WTC11 (cell line): ENCODE measurements around the gene DDC. TPM values are rescaled to one million over a fixed set of nuclear protein-coding genes. Genes with fewer than 3 reads are reported as not detected.
"Not testable (repeated sequence)": the region's sequence is repeated elsewhere in the genome, so short reads cannot be mapped to it uniquely, and the experiment has no call there.

ENCODE experiments used
- ATAC-seq: fragments of 200-7000 bp; cut with Tn5 transposase; 2 replicates; pipeline ENCODE4 v1.10.0; 2021; ENCODE audit warnings: mild to moderate bottlenecking, moderate library complexity
- CTCF ChIA-PET: fragments of 300-600 bp; sonication (Branson Sonifier 250); formaldehyde crosslinking; loops from one replicate; lab custom pipeline; 2021; ENCODE audit warnings: antibody characterized with exemption; lab: Charles Lee
- POLR2A ChIA-PET: fragments of 350-600 bp; sonication (Branson Sonifier 250); formaldehyde crosslinking; loops from one replicate; lab custom pipeline; 2021; ENCODE audit warnings: antibody characterized with exemption; lab: Charles Lee
- DNase-seq: peaks from one replicate; pipeline ENCODE4 v3.0.0; 2021; ENCODE audit warnings: low spot score
- H3K27ac Mint-ChIP-seq: 2 replicates; pipeline ENCODE4 v1.8.0; 2021; ENCODE audit warnings: mixed read lengths
- H3K27me3 Mint-ChIP-seq: 2 replicates; pipeline ENCODE4 v1.8.0; 2021; ENCODE audit warnings: low read depth, mild to moderate bottlenecking, moderate library complexity, mixed read lengths
- H3K36me3 Mint-ChIP-seq: 2 replicates; pipeline ENCODE4 v1.8.0; 2021; ENCODE audit warnings: mixed read lengths
- H3K4me1 Mint-ChIP-seq: 2 replicates; pipeline ENCODE4 v1.8.0; 2022; ENCODE audit warnings: mixed read lengths
- H3K4me3 Mint-ChIP-seq: 2 replicates; pipeline ENCODE4 v1.8.0; 2021; ENCODE audit warnings: mild to moderate bottlenecking, moderate library complexity, mixed read lengths
- H3K9me3 Mint-ChIP-seq: 2 replicates; pipeline ENCODE4 v1.8.0; 2021; ENCODE audit warnings: mixed read lengths
- CREM ChIP-seq: sonication (generic); formaldehyde crosslinking; IDR thresholded peaks from 2 replicates; pipeline ENCODE4 v1.8.1; 2022; ENCODE audit warnings: mild to moderate bottlenecking, missing genetic modification reagents, moderate library complexity
- CTCF ChIP-seq: fragments of 200-600 bp; IDR thresholded peaks from 2 replicates; pipeline ENCODE4 v1.8.0; 2022; ENCODE audit warnings: antibody characterized with exemption
- ESRRA ChIP-seq: sonication (generic); formaldehyde crosslinking; IDR thresholded peaks from 2 replicates; pipeline ENCODE4 v1.8.1; 2022; ENCODE audit warnings: mild to moderate bottlenecking, missing genetic modification reagents, borderline replicate concordance
- FOXK1 ChIP-seq: sonication (generic); formaldehyde crosslinking; IDR thresholded peaks from 2 replicates; pipeline ENCODE4 v1.8.0; 2022; ENCODE audit warnings: mild to moderate bottlenecking, moderate library complexity, missing genetic modification reagents
- HMGXB4 ChIP-seq: sonication (generic); formaldehyde crosslinking; IDR thresholded peaks from 2 replicates; pipeline ENCODE4 v1.8.1; 2023; ENCODE audit warnings: mild to moderate bottlenecking, moderate library complexity, missing genetic modification reagents
- MXD4 ChIP-seq: fragments of 250-450 bp; sonication (Bioruptor Pico); IDR thresholded peaks from 2 replicates; pipeline ENCODE4 v1.8.0; 2021; ENCODE audit warnings: mild to moderate bottlenecking, moderate library complexity, borderline replicate concordance
- MYBL2 ChIP-seq: sonication (generic); formaldehyde crosslinking; IDR thresholded peaks from 2 replicates; pipeline ENCODE4 v1.8.1; 2023; ENCODE audit warnings: mild to moderate bottlenecking, moderate library complexity, missing genetic modification reagents
- NFATC4 ChIP-seq: fragments of 250-450 bp; sonication (Bioruptor Pico); IDR thresholded peaks from 2 replicates; pipeline ENCODE4 v1.9.0; 2021; ENCODE audit warnings: mild to moderate bottlenecking
- NFE2L1 ChIP-seq: sonication (generic); formaldehyde crosslinking; IDR thresholded peaks from 2 replicates; pipeline ENCODE4 v1.8.1; 2023; ENCODE audit warnings: missing genetic modification reagents
- OVOL2 ChIP-seq: fragments of 250-450 bp; sonication (Bioruptor Pico); IDR thresholded peaks from 2 replicates; pipeline ENCODE4 v1.9.0; 2021; ENCODE audit warnings: mild to moderate bottlenecking, borderline replicate concordance
- RELA ChIP-seq: sonication (generic); formaldehyde crosslinking; IDR thresholded peaks from 2 replicates; pipeline ENCODE4 v1.8.1; 2022; ENCODE audit warnings: missing genetic modification reagents, mild to moderate bottlenecking, borderline replicate concordance
- SMAD4 ChIP-seq: sonication (generic); formaldehyde crosslinking; IDR thresholded peaks from 2 replicates; pipeline ENCODE4 v1.8.0; 2022; ENCODE audit warnings: mild to moderate bottlenecking, missing genetic modification reagents
- SP1 ChIP-seq: sonication (generic); formaldehyde crosslinking; conservative IDR thresholded peaks from 2 replicates; pipeline ENCODE4 v1.8.1; 2022; ENCODE audit warnings: missing genetic modification reagents
- TEAD4 ChIP-seq: sonication (generic); formaldehyde crosslinking; IDR thresholded peaks from 2 replicates; pipeline ENCODE4 v1.8.0; 2022; ENCODE audit warnings: mild to moderate bottlenecking, missing genetic modification reagents
- USF2 ChIP-seq: sonication (generic); formaldehyde crosslinking; IDR thresholded peaks from 2 replicates; pipeline ENCODE4 v1.8.1; 2023; ENCODE audit warnings: mild to moderate bottlenecking, missing genetic modification reagents, moderate library complexity
- ZMAT4 ChIP-seq: fragments of 250-450 bp; sonication (Bioruptor Pico); IDR thresholded peaks from 2 replicates; pipeline ENCODE4 v1.9.0; 2021; ENCODE audit warnings: mild to moderate bottlenecking
- ZNF138 ChIP-seq: sonication (generic); formaldehyde crosslinking; conservative IDR thresholded peaks from 2 replicates; pipeline ENCODE4 v1.8.1; 2022; ENCODE audit warnings: mild to moderate bottlenecking, moderate library complexity, missing genetic modification reagents
- ZNF219 ChIP-seq: sonication (generic); formaldehyde crosslinking; IDR thresholded peaks from 2 replicates; pipeline ENCODE4 v1.8.0; 2023; ENCODE audit warnings: missing genetic modification reagents, mild to moderate bottlenecking, borderline replicate concordance
- ZNF263 ChIP-seq: sonication (generic); formaldehyde crosslinking; IDR thresholded peaks from 2 replicates; pipeline ENCODE4 v1.8.1; 2022; ENCODE audit warnings: low read depth, mild to moderate bottlenecking, moderate library complexity, missing genetic modification reagents
- ZNF317 ChIP-seq: sonication (generic); formaldehyde crosslinking; IDR thresholded peaks from 2 replicates; pipeline ENCODE4 v1.8.1; 2023; ENCODE audit warnings: low read depth, mild to moderate bottlenecking, moderate library complexity, missing genetic modification reagents, borderline replicate concordance
- ZNF423 ChIP-seq: fragments of 250-450 bp; sonication (Bioruptor Pico); IDR thresholded peaks from 2 replicates; pipeline ENCODE4 v2.1.2; 2022; ENCODE audit warnings: mild to moderate bottlenecking, moderate library complexity
- ZNF532 ChIP-seq: fragments of 250-450 bp; sonication (Bioruptor Pico); IDR thresholded peaks from 2 replicates; pipeline ENCODE4 v1.9.0; 2021; ENCODE audit warnings: mild to moderate bottlenecking, borderline replicate concordance
- total RNA-seq: library from RNA; stranded (reverse); gene quantifications from 3 replicates; pipeline ENCODE4 v1.2.3, GENCODE V29; 2021

DDC gene
- total RNA-seq, 1 experiment from 2014 or later: not detected

GRCh38 chr7:50576388-50576787 lies 11.2 kb upstream of the DDC start:
- DNase-seq, H3K4me3 Mint-ChIP-seq, CTCF ChIA-PET, POLR2A ChIA-PET, ATAC-seq, H3K27ac Mint-ChIP-seq, H3K27me3 Mint-ChIP-seq: not testable (repeated sequence)
- H3K36me3 Mint-ChIP-seq: peaks cover 27% of the 10 kb centered on the region
- H3K4me1 Mint-ChIP-seq: peaks cover 10% of the 10 kb centered on the region
- H3K9me3 Mint-ChIP-seq: peaks cover 64% of the 10 kb centered on the region

GRCh38 chr7:50567715-50568261 lies 2.6 kb upstream of the DDC start:
- TF ChIP-seq ZMAT4 (CRISPR knock-in tag) (no peak), CREM (CRISPR knock-in tag) (no peak), OVOL2 (CRISPR knock-in tag) (no peak), ZNF138 (CRISPR knock-in tag) (no peak), ZNF263 (CRISPR knock-in tag) (no peak), ZNF423 (CRISPR knock-in tag) (no peak), HMGXB4 (CRISPR knock-in tag) (no peak), FOXK1 (no peak), NFATC4 (CRISPR knock-in tag) (no peak), ZNF532 (CRISPR knock-in tag) (no peak), SP1 (CRISPR knock-in tag) (no peak), ZNF219 (CRISPR knock-in tag) (no peak), ZNF317 (CRISPR knock-in tag) (no peak), ESRRA (no peak)
- Mint-ChIP-seq H3K4me1 (no peaks in the 10 kb centered on the region), H3K27me3 (no peaks in the 10 kb centered on the region), H3K4me3 (no peak overlapping the region), H3K27ac (no peak overlapping the region), H3K36me3 (peaks cover 25% of the 10 kb centered on the region), H3K9me3 (peaks cover 38% of the 10 kb centered on the region)
- no peak for DNase-seq
- ChIA-PET POLR2A (no interaction called here), CTCF (no interaction called here)
- no peak for ATAC-seq

GRCh38 chr7:50565977-50566376 lies 772 bp upstream of the DDC start:
- peaks cover 29% of the 10 kb centered on the region for H3K9me3 Mint-ChIP-seq
- no peaks in the 10 kb centered on the region for H3K27me3 Mint-ChIP-seq
- H3K4me1 Mint-ChIP-seq: peaks cover 4% of the 10 kb centered on the region; the same call in 1 of the 2 replicates
- ATAC-seq (no peak), DNase-seq (no peak)
- POLR2A ChIA-PET: no interaction called here
- CTCF ChIA-PET: interaction anchor here (0.7 to 1.5 kb wide), 2 partner anchors 23 to 62 kb away, joined by 3 read pairs; no protein-coding TSS in a partner anchor
- no peak overlapping the region for H3K4me3 Mint-ChIP-seq
- no peak overlapping the region for H3K27ac Mint-ChIP-seq
- peaks cover 17% of the 10 kb centered on the region for H3K36me3 Mint-ChIP-seq
- TF ChIP-seq NFE2L1 (no peak), ZNF317 (CRISPR knock-in tag) (no peak), HMGXB4 (CRISPR knock-in tag) (no peak), CTCF (no peak), TEAD4 (CRISPR knock-in tag) (no peak), RELA (CRISPR knock-in tag) (no peak), SMAD4 (CRISPR knock-in tag) (no peak), USF2 (CRISPR knock-in tag) (no peak), MYBL2 (CRISPR knock-in tag) (no peak), ZNF219 (CRISPR knock-in tag) (no peak), MXD4 (no peak)
